HCT116 (cell line): Measurements from ENCODE around the gene UQCC2.

ENCODE experiments used
- CEBPB ChIP-seq: IDR thresholded peaks from 2 replicates; pipeline ENCODE4 v1.6.1; 2012; ENCODE audit warnings: low read depth
- EGR1 ChIP-seq: IDR thresholded peaks from 2 replicates; pipeline ENCODE4 v1.6.1; 2012; ENCODE audit warnings: low read depth
- EZH2 ChIP-seq: fragments of 200-600 bp; sonication (generic); IDR thresholded peaks from 2 replicates; pipeline ENCODE4 v1.6.1; 2017; ENCODE audit warnings: antibody characterized with exemption, mixed run types
- EZH2phosphoT487 ChIP-seq: fragments of 200-600 bp; IDR thresholded peaks from 2 replicates; pipeline ENCODE4 v1.6.1; 2018; ENCODE audit warnings: antibody characterized with exemption, borderline replicate concordance
- JUND ChIP-seq: IDR thresholded peaks from 2 replicates; pipeline ENCODE4 v1.6.1; 2012
- POLR2A ChIP-seq: IDR thresholded peaks from 2 replicates; pipeline ENCODE4 v1.7.0; 2011; ENCODE audit warnings: borderline replicate concordance; ENCODE audit not compliant: insufficient read depth, insufficient read length; ENCODE audit errors: extremely low read depth
- POLR2AphosphoS5 ChIP-seq: IDR thresholded peaks from 2 replicates; pipeline ENCODE4 v1.6.1; 2011; ENCODE audit warnings: mild to moderate bottlenecking, low read depth, low read length, moderate library complexity
- SRF ChIP-seq: IDR thresholded peaks from 2 replicates; pipeline ENCODE4 v1.6.1; 2012; ENCODE audit warnings: low read depth
- TCF7L2 ChIP-seq: IDR thresholded peaks from 2 replicates; pipeline ENCODE4 v1.7.0; 2011; ENCODE audit warnings: borderline replicate concordance, inconsistent platforms; ENCODE audit not compliant: insufficient read depth, insufficient read length; ENCODE audit errors: extremely low read depth
- ZFX ChIP-seq: fragments of 450-650 bp; IDR thresholded peaks from 2 replicates; pipeline ENCODE4 v1.6.1; 2017
- TF ChIP-seq, protein P1 (sequence below), 3 experiments: fragments of 200-600 bp in 1 of 3; sonication (generic) in 1 of 3; IDR thresholded peaks in 2 of 3; conservative IDR thresholded peaks in 1 of 3; 2 replicates each; pipeline ENCODE4 v1.5.1; 2012 to 2017; ENCODE audit warnings: low read depth in 2 of 3, low read length in 2 of 3, antibody characterized with exemption in 1 of 3, borderline replicate concordance in 1 of 3, control low read depth in 1 of 3, mild to moderate bottlenecking in 1 of 3, mixed read lengths in 1 of 3, mixed run types in 1 of 3, moderate library complexity in 1 of 3; ENCODE audit not compliant: insufficient read depth in 1 of 3
- TF ChIP-seq, protein P2 (sequence below): IDR thresholded peaks from 2 replicates; pipeline ENCODE4 v1.6.1; 2012

DNA sequence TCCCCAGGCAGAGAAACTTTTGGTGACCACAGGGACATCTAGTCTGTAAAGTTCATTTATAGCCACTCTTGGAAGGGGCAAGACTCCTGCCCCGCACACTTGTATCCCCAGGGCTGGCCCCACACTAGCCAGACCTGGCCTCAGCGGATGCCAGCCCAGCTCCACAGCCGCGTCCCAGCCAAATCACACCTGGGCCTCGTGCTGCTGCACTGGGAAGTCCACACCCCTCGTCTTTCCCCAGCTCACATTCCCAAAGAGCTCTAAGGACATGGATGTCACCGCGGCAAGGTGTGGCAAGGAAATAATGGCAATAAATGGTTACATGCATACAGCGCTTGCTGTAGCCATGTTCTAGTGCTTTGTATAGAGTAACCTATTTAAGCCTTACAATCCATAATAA is 26.7 kb upstream of the UQCC2 start:
- TF ChIP-seq EZH2 = no peak
- no peak for TF ChIP-seq POLR2A
- TF ChIP-seq CEBPB = no peak
- no peak for TF ChIP-seq ZFX
- no peak for TF ChIP-seq SRF
- TF ChIP-seq, protein P1, sequence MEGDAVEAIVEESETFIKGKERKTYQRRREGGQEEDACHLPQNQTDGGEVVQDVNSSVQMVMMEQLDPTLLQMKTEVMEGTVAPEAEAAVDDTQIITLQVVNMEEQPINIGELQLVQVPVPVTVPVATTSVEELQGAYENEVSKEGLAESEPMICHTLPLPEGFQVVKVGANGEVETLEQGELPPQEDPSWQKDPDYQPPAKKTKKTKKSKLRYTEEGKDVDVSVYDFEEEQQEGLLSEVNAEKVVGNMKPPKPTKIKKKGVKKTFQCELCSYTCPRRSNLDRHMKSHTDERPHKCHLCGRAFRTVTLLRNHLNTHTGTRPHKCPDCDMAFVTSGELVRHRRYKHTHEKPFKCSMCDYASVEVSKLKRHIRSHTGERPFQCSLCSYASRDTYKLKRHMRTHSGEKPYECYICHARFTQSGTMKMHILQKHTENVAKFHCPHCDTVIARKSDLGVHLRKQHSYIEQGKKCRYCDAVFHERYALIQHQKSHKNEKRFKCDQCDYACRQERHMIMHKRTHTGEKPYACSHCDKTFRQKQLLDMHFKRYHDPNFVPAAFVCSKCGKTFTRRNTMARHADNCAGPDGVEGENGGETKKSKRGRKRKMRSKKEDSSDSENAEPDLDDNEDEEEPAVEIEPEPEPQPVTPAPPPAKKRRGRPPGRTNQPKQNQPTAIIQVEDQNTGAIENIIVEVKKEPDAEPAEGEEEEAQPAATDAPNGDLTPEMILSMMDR (IDR thresholded peaks at IDR 0.05 in 2 of 3, conservative IDR thresholded peaks at IDR 0.05 in 1 of 3; ENCODE audit: borderline replicate concordance in 1 of 3, insufficient read depth in 1 of 3, low read depth in 2 of 3, low read length in 2 of 3) = no peak
- TF ChIP-seq EGR1 = no peak
- TF ChIP-seq TCF7L2 = no peak
- no peak for TF ChIP-seq EZH2phosphoT487
- no peak for TF ChIP-seq POLR2AphosphoS5
- no peak for TF ChIP-seq JUND
- TF ChIP-seq, protein P2, sequence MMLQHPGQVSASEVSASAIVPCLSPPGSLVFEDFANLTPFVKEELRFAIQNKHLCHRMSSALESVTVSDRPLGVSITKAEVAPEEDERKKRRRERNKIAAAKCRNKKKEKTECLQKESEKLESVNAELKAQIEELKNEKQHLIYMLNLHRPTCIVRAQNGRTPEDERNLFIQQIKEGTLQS = no peak
